DND-41 (cell line): Measurements from ENCODE around the gene IGSF1.

Experiments used
- CTCF ChIP-seq: IDR thresholded peaks from 2 replicates; pipeline ENCODE4 v1.5.1; 2012; ENCODE audit warnings: borderline replicate concordance, low read length, moderate library complexity, mild to moderate bottlenecking; ENCODE audit not compliant: poor library complexity, severe bottlenecking; ENCODE audit errors: extremely low read depth
- EZH2 ChIP-seq: IDR thresholded peaks from 3 replicates; pipeline ENCODE4 v1.6.1; 2012; ENCODE audit warnings: borderline replicate concordance, low read depth, mild to moderate bottlenecking, moderate library complexity, low read length, inconsistent platforms; ENCODE audit not compliant: severe bottlenecking

DNA sequence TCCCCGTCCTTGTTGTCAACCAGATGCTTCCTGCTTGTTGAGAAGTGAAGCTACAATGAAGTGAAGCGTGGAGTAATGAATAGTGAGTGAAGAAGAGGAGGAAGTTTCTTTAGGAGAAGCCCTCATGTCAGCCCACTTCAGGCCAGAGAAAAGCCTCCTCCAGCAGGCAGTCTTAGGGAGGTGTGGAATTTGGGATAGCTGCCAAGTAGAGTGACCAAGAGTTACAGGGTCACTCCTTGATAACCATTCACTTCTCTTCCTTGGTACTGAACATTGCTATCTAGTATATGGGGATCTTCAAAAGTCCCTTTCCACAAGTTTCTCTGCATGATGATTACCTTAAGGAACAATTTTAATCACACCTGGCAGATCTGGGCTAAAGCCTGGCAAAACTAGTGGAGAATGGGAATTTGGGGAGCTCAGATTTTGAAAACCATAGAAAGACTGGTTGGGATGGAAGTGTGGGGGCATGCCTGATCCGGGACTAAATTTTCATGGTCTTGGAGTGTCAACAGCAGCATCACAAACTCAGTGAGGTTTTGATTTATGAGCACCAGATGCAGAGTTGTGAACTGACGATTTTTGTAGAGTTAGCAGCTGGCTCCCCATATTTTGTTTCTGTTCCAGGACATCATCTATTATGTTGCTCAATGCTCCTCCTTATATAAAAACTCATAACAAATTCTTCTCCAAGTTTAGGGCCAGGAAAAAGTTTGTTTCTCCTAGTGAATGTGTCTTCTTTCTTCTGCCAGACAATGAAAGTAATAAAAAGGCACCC, 53.1 kb downstream of the IGSF1 start:
- TF ChIP-seq CTCF (no peak), EZH2 (no peak)
